GM20000 (cell line): ENCODE measurements around the gene CALHM5.
"Not testable (repeated sequence)": the region's sequence is repeated elsewhere in the genome, so short reads cannot be mapped to it uniquely, and the experiment has no call there.

ENCODE experiments used
- DNase-seq: peaks from one replicate; pipeline ENCODE4 v3.0.0; 2012; ENCODE audit warnings: low spot score
- TF ChIP-seq, protein P1 (sequence below): IDR thresholded peaks from 2 replicates; pipeline ENCODE4 v1.5.1; 2012; ENCODE audit warnings: mild to moderate bottlenecking, control low read depth; ENCODE audit errors: extremely low read depth, missing control alignments

Gene CALHM5

GRCh38 chr6:116485559-116486184 lies 25.8 kb upstream of the CALHM5 start:
- no peak for DNase-seq

GRCh38 chr6:116491610-116492330 lies 19.7 kb upstream of the CALHM5 start:
- DNase-seq, result no peak
- TF ChIP-seq, protein P1, sequence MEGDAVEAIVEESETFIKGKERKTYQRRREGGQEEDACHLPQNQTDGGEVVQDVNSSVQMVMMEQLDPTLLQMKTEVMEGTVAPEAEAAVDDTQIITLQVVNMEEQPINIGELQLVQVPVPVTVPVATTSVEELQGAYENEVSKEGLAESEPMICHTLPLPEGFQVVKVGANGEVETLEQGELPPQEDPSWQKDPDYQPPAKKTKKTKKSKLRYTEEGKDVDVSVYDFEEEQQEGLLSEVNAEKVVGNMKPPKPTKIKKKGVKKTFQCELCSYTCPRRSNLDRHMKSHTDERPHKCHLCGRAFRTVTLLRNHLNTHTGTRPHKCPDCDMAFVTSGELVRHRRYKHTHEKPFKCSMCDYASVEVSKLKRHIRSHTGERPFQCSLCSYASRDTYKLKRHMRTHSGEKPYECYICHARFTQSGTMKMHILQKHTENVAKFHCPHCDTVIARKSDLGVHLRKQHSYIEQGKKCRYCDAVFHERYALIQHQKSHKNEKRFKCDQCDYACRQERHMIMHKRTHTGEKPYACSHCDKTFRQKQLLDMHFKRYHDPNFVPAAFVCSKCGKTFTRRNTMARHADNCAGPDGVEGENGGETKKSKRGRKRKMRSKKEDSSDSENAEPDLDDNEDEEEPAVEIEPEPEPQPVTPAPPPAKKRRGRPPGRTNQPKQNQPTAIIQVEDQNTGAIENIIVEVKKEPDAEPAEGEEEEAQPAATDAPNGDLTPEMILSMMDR, result no peak

More at GRCh38 chr6:116485559-116486184, 25.8 kb upstream of the CALHM5 start:
- TF ChIP-seq, protein P1, result no peak

GRCh38 chr6:116492331-116493067 lies 18.9 kb upstream of the CALHM5 start:
- TF ChIP-seq, protein P1, result no peak
- DNase-seq, result no peak

DNA sequence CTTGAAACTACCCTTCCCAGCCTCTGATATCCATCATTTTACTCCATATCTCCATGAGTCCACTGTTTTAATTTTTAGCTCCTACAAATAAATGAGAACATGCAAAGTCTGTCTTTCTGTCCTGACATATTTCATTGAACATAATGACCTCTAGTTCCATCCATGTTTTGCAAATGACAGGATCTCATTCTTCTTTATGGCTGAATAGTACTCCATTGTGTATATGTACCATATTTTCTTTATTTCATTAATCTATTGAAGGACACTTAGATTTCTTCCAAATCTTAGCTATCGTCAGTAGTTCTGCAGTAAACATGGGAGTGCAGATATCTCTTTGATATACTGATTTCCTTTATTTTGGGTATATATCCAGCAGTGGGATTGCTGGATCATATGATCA lies 16.3 kb upstream of the CALHM5 start:
- not testable (repeated sequence) for DNase-seq

GRCh38 chr6:116497113-116497676 lies 14.2 kb upstream of the CALHM5 start:
- TF ChIP-seq, protein P1, result no peak
- DNase-seq, result no peak

- DNase-seq, result no peak
- TF ChIP-seq, protein P1, result no peak
Measured at GRCh38 chr6:116500969-116501433, 10.4 kb upstream of the CALHM5 start.

DNA sequence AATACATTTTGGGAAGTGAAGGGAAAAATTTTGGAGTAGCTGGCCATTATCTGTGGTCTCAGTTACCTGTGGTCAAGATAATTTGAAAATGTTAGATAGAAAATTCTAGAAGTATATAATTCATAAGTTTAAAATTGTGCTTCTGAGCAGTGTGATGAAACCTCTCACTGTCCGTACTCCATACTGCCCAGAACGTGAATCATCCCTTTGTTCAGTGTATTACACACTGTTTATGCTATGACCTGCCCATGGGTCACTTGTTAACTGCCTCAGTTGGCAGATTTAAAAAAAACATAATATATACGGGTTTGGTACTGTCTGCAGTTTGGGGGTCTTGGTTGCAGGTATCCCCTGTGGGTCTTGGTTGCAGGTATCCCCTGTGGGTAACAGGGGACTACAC lies 4.1 kb upstream of the CALHM5 start:
- no peak for DNase-seq
- TF ChIP-seq, protein P1, result no peak
